GM23338 (cell line): ENCODE results near the gene RGS8. TPM values are rescaled to one million over a fixed set of nuclear protein-coding genes. Genes with fewer than 3 reads are reported as not detected.

Experiments used
- ATAC-seq: fragments of 200-7000 bp; cut with Tn5 transposase; 3 replicates; pipeline ENCODE4 v1.9.1; 2020
- DNase-seq: peaks from one replicate; pipeline ENCODE4 v3.0.0-alpha.2; 2015; ENCODE audit warnings: low spot score
- H2AFZ ChIP-seq: fragments of 200-600 bp; sonication (generic); 2 replicates; pipeline ENCODE4 v1.8.0; 2016; ENCODE audit warnings: antibody characterized with exemption, mild to moderate bottlenecking, moderate library complexity
- H3F3A ChIP-seq: fragments of 200-600 bp; sonication (generic); replicated peaks from 2 replicates; pipeline ENCODE4 v1.8.0; 2017; ENCODE audit warnings: antibody characterized with exemption, mixed run types, low read depth
- H3K27ac ChIP-seq: fragments of 200-600 bp; sonication (generic); 2 replicates; pipeline ENCODE4 v1.6.1; 2016; ENCODE audit warnings: low read depth
- H3K27me3 ChIP-seq: fragments of 200-600 bp; sonication (generic); 2 replicates; pipeline ENCODE4 v1.8.0; 2016; ENCODE audit warnings: mild to moderate bottlenecking, mixed run types, moderate library complexity; ENCODE audit not compliant: insufficient read depth
- H3K36me3 ChIP-seq: fragments of 200-600 bp; sonication (generic); 2 replicates; pipeline ENCODE4 v1.8.0; 2016; ENCODE audit warnings: mild to moderate bottlenecking; ENCODE audit not compliant: insufficient read depth
- H3K4me1 ChIP-seq: fragments of 200-600 bp; sonication (generic); 2 replicates; pipeline ENCODE4 v1.8.0; 2016; ENCODE audit warnings: mild to moderate bottlenecking, moderate library complexity; ENCODE audit not compliant: insufficient read depth
- H3K4me2 ChIP-seq: fragments of 200-600 bp; sonication (generic); 2 replicates; pipeline ENCODE4 v1.7.1; 2017; ENCODE audit warnings: mixed run types
- H3K4me3 ChIP-seq: fragments of 200-600 bp; sonication (generic); 2 replicates; pipeline ENCODE4 v1.6.1; 2016; ENCODE audit warnings: mixed run types
- H3K79me2 ChIP-seq: fragments of 200-600 bp; sonication (generic); replicated peaks from 2 replicates; pipeline ENCODE4 v1.8.0; 2017; ENCODE audit warnings: mild to moderate bottlenecking; ENCODE audit not compliant: insufficient read depth
- H3K9me2 ChIP-seq: fragments of 200-600 bp; sonication (generic); 2 replicates; pipeline ENCODE4 v1.8.0; 2017; ENCODE audit not compliant: insufficient read depth
- H4K20me1 ChIP-seq: fragments of 200-600 bp; sonication (generic); replicated peaks from 2 replicates; pipeline ENCODE4 v1.8.0; 2017; ENCODE audit warnings: mild to moderate bottlenecking; ENCODE audit not compliant: insufficient read depth
- H3K27ac Mint-ChIP-seq: 2 replicates; pipeline ENCODE4 v1.8.0; 2020; ENCODE audit warnings: inconsistent platforms, mild to moderate bottlenecking, moderate library complexity, mixed read lengths
- H3K27me3 Mint-ChIP-seq: 3 replicates; pipeline ENCODE4 v1.8.0; 2022; ENCODE audit warnings: low read depth, mild to moderate bottlenecking, moderate library complexity, mixed read lengths, inconsistent platforms; ENCODE audit not compliant: insufficient read depth, poor library complexity
- H3K36me3 Mint-ChIP-seq: 3 replicates; pipeline ENCODE4 v1.8.0; 2021; ENCODE audit warnings: low read depth, mild to moderate bottlenecking, inconsistent platforms, moderate library complexity, mixed read lengths
- H3K4me1 Mint-ChIP-seq: 3 replicates; pipeline ENCODE4 v1.8.0; 2020; ENCODE audit warnings: mild to moderate bottlenecking, inconsistent platforms, mixed read lengths
- H3K4me3 Mint-ChIP-seq: 3 replicates; pipeline ENCODE4 v1.8.0; 2021; ENCODE audit warnings: moderate library complexity, mild to moderate bottlenecking, inconsistent platforms, mixed read lengths
- H3K9me3 Mint-ChIP-seq: 3 replicates; pipeline ENCODE4 v1.8.0; 2020; ENCODE audit warnings: moderate library complexity, mild to moderate bottlenecking, inconsistent platforms, mixed read lengths
- ETS1 ChIP-seq: IDR thresholded peaks from 2 replicates; pipeline ENCODE4 v1.6.1; 2016; ENCODE audit warnings: antibody characterized with exemption
- NANOG ChIP-seq: IDR thresholded peaks from 2 replicates; pipeline ENCODE4 v1.6.1; 2016; ENCODE audit warnings: antibody characterized with exemption, borderline replicate concordance
- POLR2AphosphoS5 ChIP-seq: IDR thresholded peaks from 2 replicates; pipeline ENCODE4 v1.6.1; 2016; ENCODE audit warnings: antibody characterized with exemption, low read depth
- REST ChIP-seq: IDR thresholded peaks from one replicate; pipeline ENCODE4 v1.6.1; 2018; ENCODE audit warnings: antibody characterized with exemption; ENCODE audit not compliant: unreplicated experiment
- STAT1 ChIP-seq: IDR thresholded peaks from one replicate; pipeline ENCODE4 v1.6.1; 2016; ENCODE audit warnings: antibody characterized with exemption; ENCODE audit not compliant: unreplicated experiment
- ZNF114 ChIP-seq: fragments of 250-450 bp; sonication (Bioruptor Pico); IDR thresholded peaks from 2 replicates; pipeline ENCODE4 v1.5.0; 2020; ENCODE audit warnings: mild to moderate bottlenecking, moderate library complexity
- ZNF331 ChIP-seq: fragments of 250-450 bp; sonication (Bioruptor Pico); IDR thresholded peaks from 2 replicates; pipeline ENCODE4 v1.5.0; 2020; ENCODE audit warnings: low read depth, mild to moderate bottlenecking, moderate library complexity
- polyA plus RNA-seq: library from polyadenylated mRNA; unstranded; fragments of >200 nt; fragmentation: Nextera tagmentation; extraction: Ambion mirVana; gene quantifications from 2 replicates; pipeline ENCODE4 v1.2.1, GENCODE V29; 2016
- total RNA-seq: library from RNA; depleted of rRNA; stranded (reverse); fragments of >200 nt; shearing (Covaris generic); gene quantifications from 2 replicates; pipeline ENCODE4 v1.2.3, GENCODE V29; 2014
- TF ChIP-seq, protein P1 (sequence below), 2 experiments: fragments of 200-600 bp in 1 of 2; sonication (generic) in 1 of 2; conservative IDR thresholded peaks; 2 replicates each; pipeline versions ENCODE4 v1.5.1 to v1.6.1; 2016 to 2017; ENCODE audit warnings: antibody characterized with exemption in 2 of 2, low read depth in 2 of 2, mild to moderate bottlenecking in 2 of 2, moderate library complexity in 1 of 2

RGS8 gene
- total and polyA plus RNA-seq, 2 experiments from 2014 or later = 0.06 to 2.5 TPM

DNA sequence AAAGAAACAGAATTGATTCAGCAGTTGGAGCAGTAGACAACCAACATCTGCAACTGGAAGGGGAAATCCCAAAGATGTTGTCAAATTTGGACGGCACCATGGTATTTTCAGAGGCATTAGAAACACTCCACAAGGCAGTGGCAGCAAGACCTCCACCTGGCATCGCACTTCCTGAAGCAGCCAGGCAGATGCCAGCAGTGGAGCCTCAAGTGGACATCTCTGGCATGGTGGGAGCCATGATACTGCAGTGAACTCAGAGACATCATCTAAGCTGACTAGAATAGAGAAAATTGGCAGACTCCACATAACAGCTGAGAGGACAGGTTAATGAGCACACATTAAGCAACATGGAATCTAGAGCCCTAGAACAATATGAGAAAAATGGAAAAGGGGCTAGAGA, 33.9 kb upstream of the RGS8 start:
- Histone ChIP-seq H3K4me1 (peaks cover 13% of the 10 kb centered on the region; the same call in 1 of the 2 replicates), H3K27ac (no peak overlapping the region), H3K36me3 (no peaks in the 10 kb centered on the region), H2AFZ (no peak overlapping the region), H3K9me2 (0 out of 2 replicates have a peak, but pooled peaks cover 3% of the 10 kb centered on the region), H3K27me3 (no peaks in the 10 kb centered on the region), H3K79me2 (no peaks in the 10 kb centered on the region), H3K4me3 (no peak overlapping the region), H3F3A (no peaks in the 10 kb centered on the region), H3K4me2 (no peak overlapping the region), H4K20me1 (no peaks in the 10 kb centered on the region)
- ATAC-seq (peak; percentile 41; the same call in 1 of the 3 replicates), DNase-seq (no peak)
- Mint-ChIP-seq H3K27ac (no peak overlapping the region), H3K4me3 (no peak overlapping the region), H3K4me1 (peaks cover 9% of the 10 kb centered on the region), H3K9me3 (no peaks in the 10 kb centered on the region), H3K27me3 (no peaks in the 10 kb centered on the region), H3K36me3 (no peaks in the 10 kb centered on the region)
- TF ChIP-seq ZNF114 (CRISPR knock-in tag) = no peak
- TF ChIP-seq REST = no peak
- no peak for TF ChIP-seq NANOG
- no peak for TF ChIP-seq STAT1
- TF ChIP-seq, protein P1, sequence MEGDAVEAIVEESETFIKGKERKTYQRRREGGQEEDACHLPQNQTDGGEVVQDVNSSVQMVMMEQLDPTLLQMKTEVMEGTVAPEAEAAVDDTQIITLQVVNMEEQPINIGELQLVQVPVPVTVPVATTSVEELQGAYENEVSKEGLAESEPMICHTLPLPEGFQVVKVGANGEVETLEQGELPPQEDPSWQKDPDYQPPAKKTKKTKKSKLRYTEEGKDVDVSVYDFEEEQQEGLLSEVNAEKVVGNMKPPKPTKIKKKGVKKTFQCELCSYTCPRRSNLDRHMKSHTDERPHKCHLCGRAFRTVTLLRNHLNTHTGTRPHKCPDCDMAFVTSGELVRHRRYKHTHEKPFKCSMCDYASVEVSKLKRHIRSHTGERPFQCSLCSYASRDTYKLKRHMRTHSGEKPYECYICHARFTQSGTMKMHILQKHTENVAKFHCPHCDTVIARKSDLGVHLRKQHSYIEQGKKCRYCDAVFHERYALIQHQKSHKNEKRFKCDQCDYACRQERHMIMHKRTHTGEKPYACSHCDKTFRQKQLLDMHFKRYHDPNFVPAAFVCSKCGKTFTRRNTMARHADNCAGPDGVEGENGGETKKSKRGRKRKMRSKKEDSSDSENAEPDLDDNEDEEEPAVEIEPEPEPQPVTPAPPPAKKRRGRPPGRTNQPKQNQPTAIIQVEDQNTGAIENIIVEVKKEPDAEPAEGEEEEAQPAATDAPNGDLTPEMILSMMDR (conservative IDR thresholded peaks at IDR 0.05; ENCODE audit: low read depth in 2 of 2) = peak in 1 of 2 experiments; percentile 18; a peak in 2 of 4 replicates
- no peak for TF ChIP-seq POLR2AphosphoS5
- no peak for TF ChIP-seq ETS1
- TF ChIP-seq ZNF331 (CRISPR knock-in tag) = no peak
